Tongue (tissue), 3 donors: ENCODE measurements around the gene DACT3. TPM values are rescaled to one million over a fixed set of nuclear protein-coding genes. Genes with fewer than 3 reads are reported as not detected.

Experiments
- DNase-seq: peaks from one replicate; pipeline ENCODE4 v3.0.0-alpha.2; 2015
- small RNA-seq: library from RNA; depleted of rRNA; stranded (forward); fragments of <200 nt; gene quantifications from one replicate; pipeline ENCODE3, GENCODE V24; 2014; ENCODE audit warnings: low replicate concordance
- total RNA-seq: library from RNA; depleted of rRNA; stranded (reverse); fragments of >200 nt; gene quantifications from one replicate; pipeline ENCODE4 v1.2.3, GENCODE V29; 2014

DACT3 gene
- total RNA-seq, 1 donor from 2014 or later: 11.5 TPM

GRCh38 chr19:46598372-46598917 lies 62.5 kb downstream of the DACT3 start:
- no peak for DNase-seq

Small RNA genes within 50 kb of the gene (small RNA-seq; reads per million reads assigned to genes)
- gene MIR320E (not detected), gene RN7SL364P (not detected)

Other genes with a start within 250 kb of the DACT3 start
- 68.8 TPM for gene CCDC8, start 247.6 kb downstream of the DACT3 start, total RNA-seq
- 0.41 TPM for gene PNMA8C, start 232.2 kb downstream of the DACT3 start, total RNA-seq
- gene PNMA8A, start 189.6 kb downstream of the DACT3 start, total RNA-seq: 47.1 TPM
- gene PNMA8B, start 165.3 kb downstream of the DACT3 start, total RNA-seq: 2.6 TPM
- gene CALM3, start 59.9 kb downstream of the DACT3 start, total RNA-seq: 141 TPM
- 4.5 TPM for gene PTGIR, start 36.1 kb downstream of the DACT3 start, total RNA-seq
- not detected for gene GNG8, start 25.0 kb downstream of the DACT3 start, total RNA-seq
- gene PRKD2, start 55.9 kb upstream of the DACT3 start, total RNA-seq: 26.1 TPM
- 22.4 TPM for gene FKRP, start 84.9 kb upstream of the DACT3 start, total RNA-seq
- 46.1 TPM for gene STRN4, start 85.3 kb upstream of the DACT3 start, total RNA-seq
- gene SLC1A5, start 127.4 kb upstream of the DACT3 start, total RNA-seq: 16.4 TPM
- gene AP2S1, start 189.7 kb upstream of the DACT3 start, total RNA-seq: 43.3 TPM
- 60.1 TPM for gene ARHGAP35, start 199.8 kb upstream of the DACT3 start, total RNA-seq